H1 (cell line): ENCODE data around the gene CAMKK2. TPM values are rescaled to one million over a fixed set of nuclear protein-coding genes. Genes with fewer than 3 reads are reported as not detected.

Experiments
- CTCF ChIA-PET: fragments of 300-600 bp; sonication (Branson Sonifier 250); formaldehyde crosslinking; loops from one replicate; lab custom pipeline; 2021; ENCODE audit not compliant: partially characterized antibody; lab: Charles Lee
- POLR2A ChIA-PET: fragments of 300-600 bp; sonication (Branson Sonifier 250); formaldehyde crosslinking; loops from one replicate; lab custom pipeline; 2021; ENCODE audit warnings: inconsistent platforms; ENCODE audit not compliant: partially characterized antibody; lab: Charles Lee
- DNase-seq, 2 experiments: peaks; one replicate each; pipeline versions ENCODE4 v3.0.0 to v3.0.0-alpha.2; 2010 to 2022; ENCODE audit warnings: low spot score in 2 of 2, low read depth in 1 of 2, mixed read lengths in 1 of 2
- FAIRE-seq: peaks from 2 replicates; lab custom pipeline; 2011; peaks lifted over from hg19 to GRCh38; lab: Jason Lieb, UNC
- H2AFZ ChIP-seq: 2 replicates; pipeline ENCODE4 v1.8.1; 2012; ENCODE audit warnings: low read length, inconsistent platforms
- H2AK5ac ChIP-seq: 2 replicates; pipeline ENCODE4 v1.6.1; 2013; ENCODE audit warnings: low read depth, low read length
- H2BK120ac ChIP-seq: replicated peaks from 2 replicates; pipeline ENCODE3; 2013; ENCODE audit warnings: low read depth, low read length, inconsistent platforms
- H2BK12ac ChIP-seq: 2 replicates; pipeline ENCODE4 v1.6.1; 2013; ENCODE audit warnings: low read depth, low read length
- H2BK15ac ChIP-seq: 2 replicates; pipeline ENCODE4 v1.6.1; 2013; ENCODE audit warnings: low read length
- H2BK20ac ChIP-seq: 2 replicates; pipeline ENCODE4 v1.6.1; 2013; ENCODE audit warnings: low read length
- H2BK5ac ChIP-seq: 2 replicates; pipeline ENCODE4 v1.6.1; 2013; ENCODE audit warnings: low read depth, low read length
- H3K14ac ChIP-seq: 2 replicates; pipeline ENCODE4 v1.6.1; 2013; ENCODE audit warnings: inconsistent platforms; ENCODE audit not compliant: insufficient read length
- H3K18ac ChIP-seq: 2 replicates; pipeline ENCODE4 v1.6.1; 2013; ENCODE audit warnings: low read length; ENCODE audit errors: extremely low read depth
- H3K23ac ChIP-seq: 2 replicates; pipeline ENCODE4 v1.6.1; 2013; ENCODE audit warnings: inconsistent platforms; ENCODE audit not compliant: insufficient read length
- H3K23me2 ChIP-seq: 2 replicates; pipeline ENCODE4 v1.6.1; 2013; ENCODE audit warnings: low read depth, low read length
- H3K27ac ChIP-seq: 2 replicates; pipeline ENCODE4 v1.6.1; 2011; ENCODE audit warnings: low read depth, low read length, inconsistent platforms
- H3K27me3 ChIP-seq, 4 experiments: replicated peaks in 1 of 4; 1 replicate in 1 of 4; 2 replicates in 3 of 4; pipeline versions ENCODE4 v1.6.1 to v1.8.1; 2011 to 2013; ENCODE audit warnings: low read length in 3 of 4, mild to moderate bottlenecking in 3 of 4, inconsistent platforms in 2 of 4, mixed read lengths in 2 of 4, moderate library complexity in 1 of 4; ENCODE audit not compliant: control insufficient read depth in 3 of 4, insufficient read depth in 3 of 4; ENCODE audit errors: extremely low read depth in 1 of 4
- H3K36me3 ChIP-seq, 4 experiments: 2 replicates each; pipeline versions ENCODE4 v1.6.1 to v1.8.1; 2011 to 2013; ENCODE audit warnings: mild to moderate bottlenecking in 4 of 4, low read length in 3 of 4, moderate library complexity in 2 of 4, control low read depth in 1 of 4, inconsistent platforms in 1 of 4; ENCODE audit not compliant: insufficient read depth in 4 of 4, control insufficient read depth in 2 of 4
- H3K4ac ChIP-seq: replicated peaks from 2 replicates; pipeline ENCODE3; 2013; ENCODE audit warnings: low read length, low read depth, mixed read lengths, inconsistent platforms; ENCODE audit not compliant: insufficient read length
- H3K4me1 ChIP-seq, 4 experiments: replicated peaks in 1 of 4; 1 replicate in 1 of 4; 2 replicates in 3 of 4; pipeline versions ENCODE4 v1.6.1 to v1.8.1; 2011 to 2013; ENCODE audit warnings: low read length in 3 of 4, inconsistent platforms in 2 of 4, mixed read lengths in 1 of 4; ENCODE audit not compliant: insufficient read depth in 4 of 4, control insufficient read depth in 3 of 4
- H3K4me2 ChIP-seq, 2 experiments: 2 replicates each; pipeline versions ENCODE4 v1.6.1 to v1.8.1; 2011 to 2013; ENCODE audit warnings: low read depth in 2 of 2, low read length in 2 of 2, control low read depth in 1 of 2, inconsistent platforms in 1 of 2, mild to moderate bottlenecking in 1 of 2; ENCODE audit not compliant: insufficient read depth in 1 of 2
- H3K4me3 ChIP-seq, 4 experiments: fragments of 200-600, 300-600 bp in 1 of 4; sonication (generic), shearing (Covaris generic), sonication (Bioruptor Twin) in 1 of 4; 2 replicates each; pipeline versions ENCODE4 v1.5.1 to v1.8.1; 2011 to 2016; ENCODE audit warnings: low read length in 4 of 4, low read depth in 3 of 4, control low read depth in 2 of 4, inconsistent platforms in 2 of 4, mild to moderate bottlenecking in 2 of 4, mixed read lengths in 1 of 4, moderate library complexity in 1 of 4; ENCODE audit not compliant: insufficient read depth in 2 of 4; ENCODE audit errors: extremely low read depth in 1 of 4
- H3K56ac ChIP-seq: replicated peaks from 2 replicates; pipeline ENCODE3; 2013; ENCODE audit warnings: low read depth, mild to moderate bottlenecking, mixed read lengths, low read length, inconsistent platforms; ENCODE audit not compliant: insufficient read length
- H3K79me1 ChIP-seq: 2 replicates; pipeline ENCODE4 v1.6.1; 2013; ENCODE audit warnings: low read depth, low read length, control low read depth
- H3K79me2 ChIP-seq, 2 experiments: 2 replicates each; pipeline versions ENCODE4 v1.6.1 to v1.8.1; 2012 to 2013; ENCODE audit warnings: low read length in 2 of 2, mild to moderate bottlenecking in 2 of 2, inconsistent platforms in 1 of 2; ENCODE audit not compliant: insufficient read depth in 2 of 2, control insufficient read depth in 1 of 2
- H3K9ac ChIP-seq, 4 experiments: replicated peaks in 1 of 4; 1 replicate in 1 of 4; 2 replicates in 3 of 4; pipeline versions ENCODE4 v1.6.1 to v1.8.1; 2011 to 2013; ENCODE audit warnings: low read depth in 3 of 4, low read length in 3 of 4, control low read depth in 2 of 4, mild to moderate bottlenecking in 2 of 4, moderate library complexity in 2 of 4, inconsistent platforms in 1 of 4; ENCODE audit errors: extremely low read depth in 1 of 4
- H3K9me3 ChIP-seq, 2 experiments: 2 replicates each; pipeline versions ENCODE4 v1.6.1 to v1.8.1; 2012 to 2013; ENCODE audit warnings: mild to moderate bottlenecking in 2 of 2, moderate library complexity in 2 of 2, control low read depth in 1 of 2, inconsistent platforms in 1 of 2, low read depth in 1 of 2, low read length in 1 of 2, mixed read lengths in 1 of 2; ENCODE audit not compliant: insufficient read depth in 2 of 2
- H4K20me1 ChIP-seq, 2 experiments: replicated peaks in 1 of 2; 2 replicates each; pipeline versions ENCODE3 to v1.8.1; 2011 to 2013; ENCODE audit warnings: inconsistent platforms in 2 of 2, low read length in 2 of 2, mild to moderate bottlenecking in 1 of 2; ENCODE audit not compliant: insufficient read depth in 2 of 2, control insufficient read depth in 1 of 2
- H4K5ac ChIP-seq: 2 replicates; pipeline ENCODE4 v1.6.1; 2013; ENCODE audit warnings: low read length, low read depth, mixed read lengths, inconsistent platforms; ENCODE audit not compliant: insufficient read length
- H4K8ac ChIP-seq: 2 replicates; pipeline ENCODE4 v1.8.0; 2013; ENCODE audit warnings: mild to moderate bottlenecking, moderate library complexity, low read length, inconsistent platforms; ENCODE audit not compliant: insufficient read depth; ENCODE audit errors: extremely low read depth
- H4K91ac ChIP-seq: replicated peaks from 2 replicates; pipeline ENCODE3; 2013; ENCODE audit warnings: low read length, mixed read lengths, inconsistent platforms; ENCODE audit not compliant: insufficient read length
- HDAC2 ChIP-seq, 2 experiments: fragments of 300-600 bp in 1 of 2; sonication (generic) in 1 of 2; IDR thresholded peaks; 2 replicates each; pipeline ENCODE4 v1.6.1; 2011 to 2012; ENCODE audit warnings: low read depth in 2 of 2, low read length in 2 of 2, mild to moderate bottlenecking in 2 of 2, moderate library complexity in 2 of 2, borderline replicate concordance in 1 of 2, inconsistent platforms in 1 of 2
- JUN ChIP-seq: IDR thresholded peaks from 2 replicates; pipeline ENCODE4 v1.6.1; 2011; ENCODE audit warnings: low read depth, mild to moderate bottlenecking, improper control_type of control experiment, low read length
- PHF8 ChIP-seq: fragments of 200-600 bp; sonication (generic); conservative IDR thresholded peaks from 2 replicates; pipeline ENCODE4 v1.7.1; 2012; ENCODE audit warnings: low read depth, mild to moderate bottlenecking, inconsistent platforms, low read length, moderate library complexity
- RNF2 ChIP-seq: fragments of 200-900, 300-1000 bp; sonication (generic); IDR thresholded peaks from 2 replicates; pipeline ENCODE4 v1.7.1; 2016; ENCODE audit warnings: borderline replicate concordance, low read depth, mild to moderate bottlenecking, antibody characterized with exemption, low read length; ENCODE audit not compliant: poor library complexity, severe bottlenecking; ENCODE audit errors: missing control alignments
- SIRT6 ChIP-seq: IDR thresholded peaks from one replicate; pipeline ENCODE4 v1.7.1; 2012; ENCODE audit warnings: low read length, inconsistent platforms
- SP1 ChIP-seq: IDR thresholded peaks from 2 replicates; pipeline ENCODE4 v1.6.1; 2011; ENCODE audit warnings: low read depth, low read length
- WGBS, 2 experiments: shearing (Covaris generic) in 1 of 2; methylation state at CpG; one replicate each; pipeline versions ENCODE4 v1.1.6 to v1.1.7; 2013 to 2015; ENCODE audit warnings: low lambda C conversion rate in 2 of 2, mixed read lengths in 2 of 2, inconsistent platforms in 1 of 2, low coverage in 1 of 2, missing lambda C conversion rate in 1 of 2; ENCODE audit not compliant: insufficient replicate concordance in 2 of 2, insufficient coverage in 1 of 2, insufficient read length in 1 of 2; ENCODE audit errors: extremely low coverage in 1 of 2, missing lambda C conversion rate in 1 of 2; 5-methylcytosine and 5-hydroxymethylcytosine counted together
- polyA plus RNA-seq, 7 experiments: library from polyadenylated mRNA; depleted of rRNA in 3 of 7; stranded (reverse) in 5 of 7; unstranded in 2 of 7; fragments of >200 nt in 5 of 7; fragments of 200-250 nt in 2 of 7; gene quantifications; 1 replicate in 5 of 7; 2 replicates in 1 of 7; 4 replicates in 1 of 7; pipeline versions ENCODE4 v1.2.1 to v1.2.3, GENCODE V29; 2011 to 2013; ENCODE audit warnings: missing spikeins in 2 of 7, mixed read lengths in 2 of 7
- total RNA-seq: library from RNA; stranded (reverse); fragmentation: NEBNext Ultra II Directional; extraction: Animal tissue kit (Norgen Biotek cat#: 25700); gene quantifications from 2 replicates; pipeline ENCODE4 v1.2.1, GENCODE V29; 2021
- TF ChIP-seq, protein P1 (sequence below): IDR thresholded peaks from 2 replicates; pipeline ENCODE4 v1.6.1; 2011; ENCODE audit warnings: low read depth, mild to moderate bottlenecking, low read length; ENCODE audit not compliant: insufficient read depth

Gene CAMKK2
- total and polyA plus RNA-seq, 2 of the 8 experiments (the other 6 are each of a cell fraction or from before 2014, with no cell fraction given): 29.6 to 30.6 TPM

- H4K91ac ChIP-seq: no peak overlapping the region
- H3K23ac ChIP-seq: no peak overlapping the region
- no peak overlapping the region for H2BK12ac ChIP-seq
- DNase-seq (no peak), FAIRE-seq (no peak)
- H4K5ac ChIP-seq: no peak overlapping the region
- TF ChIP-seq SIRT6: no peak
- TF ChIP-seq RNF2: no peak
- no peak for TF ChIP-seq SP1
- no peak for TF ChIP-seq JUN
- TF ChIP-seq, protein P1, sequence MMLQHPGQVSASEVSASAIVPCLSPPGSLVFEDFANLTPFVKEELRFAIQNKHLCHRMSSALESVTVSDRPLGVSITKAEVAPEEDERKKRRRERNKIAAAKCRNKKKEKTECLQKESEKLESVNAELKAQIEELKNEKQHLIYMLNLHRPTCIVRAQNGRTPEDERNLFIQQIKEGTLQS: no peak
- no peak for TF ChIP-seq HDAC2 (IDR thresholded peaks at IDR 0.05; ENCODE audit: borderline replicate concordance in 1 of 2, low read depth in 2 of 2, low read length in 2 of 2)
- TF ChIP-seq PHF8: no peak
- H2BK15ac ChIP-seq: no peak overlapping the region
- H3K23me2 ChIP-seq: no peaks in the 10 kb centered on the region
- CTCF ChIA-PET: interaction anchor here (0.6 kb wide), 1 partner anchor 906 kb away, joined by 3 read pairs; no protein-coding TSS in a partner anchor
- H4K20me1 ChIP-seq: peaks cover 0 to 6% of the 10 kb centered on the region in 2 experiments
- H2BK120ac ChIP-seq: no peak overlapping the region
- H3K4me3 ChIP-seq: no peak overlapping the region
- H3K14ac ChIP-seq: no peak overlapping the region
- peaks cover 0 to 13% (median 3%) of the 10 kb centered on the region in 4 experiments; a peak in 5 of 8 replicates for H3K36me3 ChIP-seq
- H3K79me1 ChIP-seq: no peaks in the 10 kb centered on the region
- H3K9ac ChIP-seq: no peak overlapping the region
- POLR2A ChIA-PET: interaction anchor here (1.3 kb wide), 1 partner anchor 12 kb away, joined by 3 read pairs; no protein-coding TSS in a partner anchor
- no peak overlapping the region for H3K18ac ChIP-seq
- H3K4me2 ChIP-seq: no peak overlapping the region
- H2BK20ac ChIP-seq: no peak overlapping the region
- no peak overlapping the region for H2AK5ac ChIP-seq
- no peak overlapping the region for H3K27ac ChIP-seq
- H3K56ac ChIP-seq: no peak overlapping the region
- H3K27me3 ChIP-seq: no peaks in the 10 kb centered on the region
- no peak overlapping the region for H4K8ac ChIP-seq
- H2AFZ ChIP-seq: no peak overlapping the region
- H2BK5ac ChIP-seq: no peak overlapping the region
- no peaks in the 10 kb centered on the region for H3K9me3 ChIP-seq
- no peaks in the 10 kb centered on the region; a peak in 1 of 4 replicates for H3K79me2 ChIP-seq
- H3K4me1 ChIP-seq: peaks cover 0 to 3% (median 0%) of the 10 kb centered on the region in 4 experiments; a peak in 1 of 7 replicates
- no peak overlapping the region for H3K4ac ChIP-seq
- 93% methylated on average over 22 of the region's 35 CpGs; no CpG with 5 or more reads in 1 of the 2 experiments for WGBS, 2 experiments
Observed at GRCh38 chr12:121274036-121274763, 22.3 kb downstream of the CAMKK2 start.
